ENCODE measurements around the gene PIEZO1. TPM values are rescaled to one million over a fixed set of nuclear protein-coding genes. Genes with fewer than 3 reads are reported as not detected.

Gene PIEZO1
- total and polyA plus RNA-seq, 8 donors, result 75.3 to 193 (median 103) TPM

- H3K4me3 ChIP-seq, result no peak overlapping the region
- intact Hi-C loops (cut with DNase I), result no loop called here
- H3K4me1 ChIP-seq, result peaks cover 10 to 49% of the 10 kb centered on the region in 2 donors
- H3K36me3 ChIP-seq, result peaks cover 0 to 13% of the 10 kb centered on the region in 2 donors
- DNase-seq (no peak), ATAC-seq (no peak)
- no peaks in the 10 kb centered on the region for H3K27me3 ChIP-seq
- TF ChIP-seq CTCF (IDR thresholded peaks at IDR 0.05), result no peak
- H3K27ac ChIP-seq, result no peak overlapping the region
- H3K9me3 ChIP-seq, result no peaks in the 10 kb centered on the region
These were observed 29.1 kb downstream of the PIEZO1 start for GRCh38 chr16:88755745-88756443.

DNA sequence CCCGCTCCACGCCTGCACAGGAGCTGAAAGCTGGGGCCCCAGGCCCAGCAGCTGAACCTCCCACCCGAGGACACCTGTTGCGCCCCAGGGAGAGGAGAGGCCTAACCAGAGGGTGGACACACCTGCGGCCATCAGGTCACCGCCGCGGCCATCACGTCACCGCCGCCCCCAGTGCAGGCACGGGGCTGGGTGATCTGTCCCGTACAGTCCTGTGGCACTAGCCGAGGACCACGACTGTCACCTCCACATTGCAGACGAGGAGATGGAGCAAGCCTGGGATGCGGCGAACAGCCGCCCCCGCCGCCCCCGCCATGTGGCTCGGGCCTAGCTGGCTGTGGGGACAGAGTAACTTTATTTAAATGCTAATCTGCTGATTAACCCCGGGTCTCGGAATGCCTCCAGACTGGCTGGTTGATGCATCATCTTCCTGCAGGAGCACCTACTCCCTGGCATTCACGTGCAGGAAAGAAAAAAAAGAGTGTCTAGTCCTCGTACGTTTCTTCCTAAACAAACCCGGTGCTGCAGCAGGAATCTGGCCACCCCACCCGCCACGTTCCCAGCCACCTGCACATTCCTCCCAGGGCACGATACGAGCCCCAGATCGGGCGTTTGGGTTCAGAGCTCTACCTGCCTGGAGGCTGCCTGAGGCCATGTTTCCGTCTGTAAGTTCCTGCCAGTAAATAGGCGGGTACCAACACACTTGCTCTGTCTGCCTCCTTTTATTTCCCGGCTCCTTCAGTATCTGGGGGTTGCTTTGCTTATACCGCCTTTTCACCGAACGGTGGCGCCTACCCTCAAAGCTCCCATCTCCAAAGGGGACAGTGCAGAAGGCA, 29.9 kb downstream of the PIEZO1 start:
- Histone ChIP-seq H3K27ac (no peak overlapping the region), H3K4me1 (peaks cover 10 to 42% of the 10 kb centered on the region in 2 donors), H3K36me3 (peaks cover 0 to 13% of the 10 kb centered on the region in 2 donors), H3K27me3 (no peaks in the 10 kb centered on the region), H3K4me3 (no peak overlapping the region), H3K9me3 (no peaks in the 10 kb centered on the region)
- peak in 1 of 2 donors; percentile 46 for TF ChIP-seq CTCF (IDR thresholded peaks at IDR 0.05)
- DNase-seq (no peak), ATAC-seq (peak; percentile 11)
- intact Hi-C loops (cut with DNase I), result no loop called here

DNA sequence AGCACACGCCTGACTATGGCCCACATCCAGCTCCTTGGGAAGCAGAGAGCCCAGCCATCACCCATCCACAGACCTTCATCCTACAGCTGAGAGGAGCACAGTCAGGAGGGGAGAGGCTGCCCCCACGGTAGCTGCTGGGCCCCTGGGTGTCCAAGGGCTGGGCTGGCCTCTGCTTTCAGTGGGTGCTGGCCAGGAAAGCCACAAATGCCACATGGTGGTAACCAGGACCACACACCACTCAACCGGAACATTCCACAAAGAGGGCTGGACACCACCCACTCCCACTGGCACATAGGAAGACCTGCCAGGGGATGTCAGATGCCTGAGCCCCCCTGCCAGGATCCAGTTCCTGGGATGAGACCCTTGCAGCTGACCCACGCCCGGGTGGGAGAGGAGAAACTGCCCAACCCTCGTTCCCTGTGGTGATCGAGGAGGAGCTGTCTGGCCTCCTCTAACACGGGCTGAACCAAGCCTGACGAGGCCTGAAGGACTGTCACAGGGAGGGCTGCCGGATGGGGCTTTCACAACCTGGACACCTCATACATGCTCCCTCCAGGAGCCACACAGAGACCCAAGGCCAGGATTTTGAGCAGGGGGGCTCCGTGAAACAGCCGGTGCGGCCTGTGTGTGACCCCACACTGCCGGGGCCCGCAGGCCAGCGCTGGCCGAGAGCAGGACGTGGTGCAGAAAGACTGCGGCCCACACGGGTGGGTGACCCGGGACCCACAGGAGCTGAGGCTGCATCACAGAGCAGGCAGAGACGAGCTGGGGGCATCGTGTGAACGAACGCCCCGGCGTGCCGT, 30.7 kb downstream of the PIEZO1 start:
- Histone ChIP-seq H3K36me3 (peaks cover 0 to 16% of the 10 kb centered on the region in 2 donors), H3K4me1 (peaks cover 5 to 34% of the 10 kb centered on the region in 2 donors), H3K9me3 (no peaks in the 10 kb centered on the region), H3K27ac (no peak overlapping the region), H3K27me3 (no peaks in the 10 kb centered on the region), H3K4me3 (no peak overlapping the region)
- intact Hi-C loops (cut with DNase I), result no loop called here
- no peak for TF ChIP-seq CTCF (IDR thresholded peaks at IDR 0.05)
- DNase-seq, result no peak
- ATAC-seq, result no peak

DNA sequence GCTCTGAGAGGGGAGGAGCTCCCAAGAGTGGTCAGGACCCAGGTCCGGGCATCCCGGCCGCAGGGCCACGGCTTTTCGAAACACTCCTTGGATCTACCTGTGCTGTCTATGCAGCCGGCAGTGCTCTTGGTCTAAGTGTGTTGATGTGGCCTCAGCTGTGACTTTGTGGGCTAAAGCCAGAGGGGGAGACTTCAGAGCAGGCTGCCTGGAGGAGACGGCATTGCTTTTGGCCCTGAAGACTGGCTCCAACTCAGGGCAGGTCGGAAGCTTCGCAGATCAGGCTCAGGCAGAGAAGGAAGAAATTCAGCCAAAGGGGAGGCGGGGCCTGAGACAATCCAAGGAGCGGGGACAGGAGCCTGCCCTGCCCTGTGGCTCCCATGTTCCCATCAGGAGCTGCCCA, 31.4 kb downstream of the PIEZO1 start:
- Histone ChIP-seq H3K36me3 (peaks cover 0 to 18% of the 10 kb centered on the region in 2 donors), H3K4me1 (peaks cover 0 to 26% of the 10 kb centered on the region in 2 donors), H3K27me3 (no peaks in the 10 kb centered on the region), H3K4me3 (no peak overlapping the region), H3K27ac (no peak overlapping the region), H3K9me3 (no peaks in the 10 kb centered on the region)
- intact Hi-C loops (cut with DNase I), result no loop called here
- TF ChIP-seq CTCF (IDR thresholded peaks at IDR 0.05), result no peak
- DNase-seq, result no peak
- no peak for ATAC-seq

All from left lung (tissue), 10 donors.